HG02759 (cell line): Measurements from ENCODE around the gene SKIDA1.

Experiments used
- ATAC-seq: cut with Tn5 transposase; IDR thresholded peaks from one replicate; pipeline ENCODE4 v1.9.1; 2021; ENCODE audit warnings: mild to moderate bottlenecking, moderate library complexity; ENCODE audit not compliant: unreplicated experiment

The SKIDA1 gene

DNA sequence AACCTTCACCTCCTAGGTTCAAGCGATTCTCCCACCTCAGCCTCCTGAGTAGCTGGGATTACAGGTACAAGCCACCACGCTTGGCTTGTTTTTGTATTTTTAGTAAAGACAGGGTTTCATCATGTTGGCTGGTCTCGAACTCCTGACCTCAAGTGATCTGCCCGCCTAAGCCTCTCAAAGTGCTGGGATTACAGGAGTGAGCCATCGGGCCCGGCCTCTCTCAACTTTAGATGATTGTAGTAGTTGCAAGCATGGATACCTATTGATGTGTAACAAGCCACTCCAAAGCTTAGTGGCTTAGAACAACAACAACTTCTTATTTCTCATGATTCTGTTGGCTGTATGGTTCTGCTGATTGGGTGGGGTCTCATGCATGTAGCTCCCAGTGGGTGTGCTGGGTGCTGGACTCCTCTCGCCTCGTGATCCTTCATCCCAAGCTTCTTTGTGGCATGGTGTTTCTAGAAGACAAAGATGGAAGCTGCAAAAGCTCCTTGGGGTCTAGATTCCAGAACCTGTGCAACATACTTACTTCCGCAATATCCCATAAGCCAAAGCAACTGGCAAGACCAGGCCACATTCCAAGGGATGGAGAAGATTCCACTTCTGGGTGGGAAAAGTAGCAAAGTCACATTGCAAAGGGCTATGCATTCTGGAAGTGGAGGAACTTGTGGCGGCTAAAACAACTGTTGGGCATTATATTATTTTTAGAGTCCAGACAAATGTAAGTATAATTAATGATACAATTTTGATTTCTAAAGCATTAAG lies 37.9 kb downstream of the SKIDA1 start:
- no peak for ATAC-seq

DNA sequence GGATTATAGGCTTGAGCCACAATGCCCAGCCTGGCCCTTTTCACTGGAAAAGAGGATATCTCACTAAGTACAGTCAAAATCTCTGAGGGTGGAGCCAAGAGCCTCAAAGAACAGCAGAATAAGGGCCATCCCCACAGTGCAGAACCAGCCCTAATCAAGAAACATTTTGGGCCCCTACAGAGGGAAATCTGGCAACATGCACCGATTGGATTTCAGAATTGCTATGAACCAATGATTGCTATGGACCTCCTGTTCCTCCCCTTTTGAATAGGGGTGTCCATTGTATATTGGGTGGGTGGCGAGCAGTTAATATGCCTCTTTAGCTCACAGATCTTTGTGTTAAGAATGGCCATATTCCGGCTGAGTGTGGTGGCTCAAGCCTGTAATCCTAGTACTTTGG lies 42.7 kb downstream of the SKIDA1 start:
- ATAC-seq = no peak

DNA sequence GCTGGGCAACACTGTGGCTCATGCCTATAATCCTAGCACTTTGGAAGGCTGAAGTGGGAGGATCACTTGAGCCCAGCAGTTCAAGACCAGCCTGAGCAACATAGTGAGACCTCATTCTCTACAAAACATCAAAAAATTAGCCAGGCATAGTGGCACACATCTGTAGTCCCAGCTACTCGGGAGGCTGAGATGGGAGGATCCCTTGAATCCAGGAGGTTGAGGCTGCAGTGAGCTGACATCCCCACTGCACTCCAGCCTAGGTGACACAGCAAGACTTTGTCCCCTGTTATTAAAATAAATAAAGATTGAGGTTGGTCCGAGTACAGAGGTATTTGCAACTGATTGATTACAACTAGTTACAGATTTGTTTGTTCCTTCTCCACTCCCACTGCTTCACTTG lies 44.1 kb downstream of the SKIDA1 start:
- no peak for ATAC-seq

DNA sequence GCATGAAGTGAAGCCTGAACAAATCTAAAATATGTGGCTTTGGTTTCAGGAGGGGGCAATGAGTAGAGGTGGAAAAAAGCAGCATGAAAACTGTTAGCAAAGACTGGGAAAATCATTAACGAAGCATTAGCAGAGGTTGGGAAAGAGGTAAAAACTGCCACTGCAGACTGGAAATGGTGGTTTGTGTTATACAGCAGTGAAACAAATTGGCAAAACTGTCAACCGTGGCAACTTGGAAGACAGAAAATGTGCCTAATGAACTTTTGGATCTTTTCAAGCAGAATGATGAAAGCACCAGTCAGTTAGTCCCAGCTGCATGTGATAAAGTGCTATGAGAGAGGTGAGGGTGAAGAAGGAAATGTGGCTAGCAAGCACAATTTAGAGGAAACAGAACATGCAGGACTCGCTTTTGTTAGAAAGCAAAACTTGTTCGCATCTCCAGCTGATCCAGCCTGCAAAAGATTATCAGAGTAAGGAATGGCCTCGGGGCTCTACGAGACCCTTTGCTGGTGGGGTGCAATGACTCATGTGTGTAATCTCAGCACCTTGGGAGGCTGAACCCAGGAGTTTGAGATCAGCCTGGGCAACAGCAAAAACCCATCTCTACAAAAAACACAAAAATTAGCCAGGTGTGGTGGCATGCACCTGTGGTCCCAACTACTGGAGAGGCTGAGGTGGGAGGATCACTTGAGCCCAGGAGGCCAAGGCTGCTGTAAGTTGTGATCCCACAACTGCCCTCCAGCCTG lies 45.7 kb downstream of the SKIDA1 start:
- ATAC-seq = no peak

DNA sequence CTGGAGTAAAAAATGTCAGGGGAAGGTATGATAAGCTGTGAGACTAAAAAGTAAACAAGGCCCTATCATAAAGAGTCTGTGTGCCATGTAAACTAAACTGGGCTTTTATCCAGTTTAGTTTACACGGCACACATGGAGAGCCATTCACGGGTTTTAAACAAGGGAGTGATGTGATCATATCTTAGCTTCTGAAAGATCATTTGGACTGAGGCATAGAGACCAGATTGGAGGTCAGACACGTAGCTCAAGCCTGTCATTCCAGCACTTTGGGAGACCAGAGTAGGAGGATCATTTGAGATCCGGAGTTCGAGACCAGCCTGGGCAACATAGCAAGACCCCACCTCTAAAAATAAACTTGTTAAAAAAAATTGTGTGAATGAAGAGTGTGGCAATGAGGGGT lies 50.1 kb downstream of the SKIDA1 start:
- no peak for ATAC-seq

DNA sequence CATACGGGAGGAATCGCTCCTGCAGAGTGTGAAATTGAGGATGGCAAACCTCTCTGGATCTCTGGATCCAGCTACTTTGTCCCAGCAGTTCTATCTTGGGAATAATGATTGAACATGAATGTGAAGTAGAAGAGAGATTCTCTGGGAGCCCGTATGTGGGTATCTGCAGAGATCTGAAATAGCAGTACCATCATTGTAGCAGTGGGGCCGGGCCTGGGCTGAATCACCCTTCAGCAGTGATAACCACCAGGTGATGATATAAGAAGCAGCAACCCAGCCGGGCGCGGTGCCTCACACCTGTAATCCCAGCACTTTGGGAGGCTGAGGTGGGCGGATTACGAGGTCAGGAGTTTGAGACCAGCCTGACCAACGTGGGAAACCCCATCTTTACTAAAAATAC lies 51.9 kb downstream of the SKIDA1 start:
- ATAC-seq = no peak

DNA sequence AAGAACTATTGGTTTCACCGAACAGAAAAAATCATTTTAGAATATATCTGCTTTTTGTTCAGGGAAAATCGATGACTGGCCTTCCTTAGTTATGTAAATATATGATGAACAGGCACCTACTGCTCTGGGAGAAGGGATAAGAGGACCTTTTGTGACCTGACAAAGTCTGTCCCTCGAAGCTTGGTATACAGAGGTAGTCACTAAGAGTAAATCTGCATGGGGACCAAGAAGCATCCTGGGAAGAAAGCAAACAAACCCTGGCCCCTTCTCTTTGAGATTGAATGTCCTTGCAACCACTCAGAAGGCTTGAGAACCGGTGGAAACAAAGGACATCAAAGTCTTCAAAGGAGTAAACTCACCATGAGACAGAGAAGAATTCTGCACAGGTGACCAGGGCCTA lies 52.3 kb downstream of the SKIDA1 start:
- ATAC-seq = no peak

DNA sequence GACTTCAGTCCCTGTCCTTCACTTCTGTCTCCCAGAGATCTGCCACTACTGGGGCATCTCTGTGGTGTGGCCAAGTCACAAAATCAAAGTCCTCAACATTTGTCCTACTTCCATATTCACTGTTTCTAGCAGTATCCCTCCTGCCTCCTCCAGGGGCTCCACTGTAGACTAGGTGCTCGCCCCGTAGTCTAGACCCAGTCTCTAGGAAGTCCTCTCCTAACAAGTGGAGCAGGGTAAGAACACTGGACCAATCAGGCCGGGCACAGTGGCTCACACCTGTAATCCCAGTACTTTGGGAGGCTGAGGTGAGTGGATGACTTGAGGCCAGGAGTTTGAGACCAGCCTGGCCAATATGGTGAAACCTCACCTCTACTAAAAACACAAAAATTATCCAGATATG lies 57.4 kb downstream of the SKIDA1 start:
- ATAC-seq = no peak

DNA sequence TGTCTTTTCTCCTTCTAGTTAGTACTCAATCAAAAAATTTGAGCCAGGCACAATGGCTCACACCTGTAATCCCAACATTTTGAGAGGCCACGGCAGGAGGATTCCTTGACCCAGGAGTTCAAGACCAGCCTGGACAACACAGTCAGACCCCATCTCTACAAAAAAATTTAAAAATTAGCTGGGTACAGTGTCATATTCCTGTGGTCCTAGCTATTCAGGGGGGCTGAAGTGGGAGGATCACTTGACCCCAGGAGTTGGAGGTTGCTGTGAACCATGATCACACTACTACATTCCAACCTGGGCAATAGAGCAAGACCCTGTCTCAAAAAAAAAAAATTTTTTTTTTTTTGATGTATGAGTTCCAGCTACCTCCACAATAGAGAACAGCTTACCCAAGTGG lies 57.8 kb downstream of the SKIDA1 start:
- ATAC-seq = no peak

DNA sequence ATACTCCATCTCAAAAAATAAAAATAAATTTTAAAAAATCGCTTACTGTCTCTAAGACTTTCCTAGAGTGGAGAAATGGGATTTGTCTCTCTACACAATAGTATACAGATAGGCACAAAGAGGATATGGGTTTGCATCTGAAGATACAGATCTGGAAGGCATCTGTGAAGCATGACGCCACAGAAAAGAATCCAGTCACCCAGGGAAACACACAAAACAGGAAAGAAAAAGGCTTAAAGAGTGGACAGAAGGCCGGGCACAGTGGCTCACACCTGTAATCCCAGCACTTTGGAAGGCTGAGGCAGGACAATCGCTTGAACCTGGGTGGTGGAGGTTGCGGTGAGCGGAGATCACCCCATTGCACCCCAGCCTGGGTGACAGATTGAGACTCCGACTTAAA lies 61.3 kb downstream of the SKIDA1 start:
- ATAC-seq = no peak
